Panc1 (cell line): ENCODE results near the gene CAPZA2.

Source experiments
- POLR2AphosphoS5 ChIP-seq: IDR thresholded peaks from 2 replicates; pipeline ENCODE4 v1.6.1; 2012; ENCODE audit warnings: mild to moderate bottlenecking, low read depth, low read length, moderate library complexity
- TCF7L2 ChIP-seq: IDR thresholded peaks from 2 replicates; pipeline ENCODE4 v1.6.1; 2011; ENCODE audit warnings: mild to moderate bottlenecking, low read depth, low read length, inconsistent platforms
- TF ChIP-seq, protein P1 (sequence below): fragments of 450-650 bp; IDR thresholded peaks from 2 replicates; pipeline ENCODE4 v1.5.1; 2017; ENCODE audit warnings: mild to moderate bottlenecking
- TF ChIP-seq, protein P2 (sequence below), 2 experiments: IDR thresholded peaks; 2 replicates each; pipeline ENCODE4 v1.6.1; 2011 to 2012; ENCODE audit warnings: low read depth in 2 of 2, control low read depth in 1 of 2, low read length in 1 of 2, mild to moderate bottlenecking in 1 of 2, moderate library complexity in 1 of 2; ENCODE audit not compliant: insufficient read depth in 1 of 2

DNA sequence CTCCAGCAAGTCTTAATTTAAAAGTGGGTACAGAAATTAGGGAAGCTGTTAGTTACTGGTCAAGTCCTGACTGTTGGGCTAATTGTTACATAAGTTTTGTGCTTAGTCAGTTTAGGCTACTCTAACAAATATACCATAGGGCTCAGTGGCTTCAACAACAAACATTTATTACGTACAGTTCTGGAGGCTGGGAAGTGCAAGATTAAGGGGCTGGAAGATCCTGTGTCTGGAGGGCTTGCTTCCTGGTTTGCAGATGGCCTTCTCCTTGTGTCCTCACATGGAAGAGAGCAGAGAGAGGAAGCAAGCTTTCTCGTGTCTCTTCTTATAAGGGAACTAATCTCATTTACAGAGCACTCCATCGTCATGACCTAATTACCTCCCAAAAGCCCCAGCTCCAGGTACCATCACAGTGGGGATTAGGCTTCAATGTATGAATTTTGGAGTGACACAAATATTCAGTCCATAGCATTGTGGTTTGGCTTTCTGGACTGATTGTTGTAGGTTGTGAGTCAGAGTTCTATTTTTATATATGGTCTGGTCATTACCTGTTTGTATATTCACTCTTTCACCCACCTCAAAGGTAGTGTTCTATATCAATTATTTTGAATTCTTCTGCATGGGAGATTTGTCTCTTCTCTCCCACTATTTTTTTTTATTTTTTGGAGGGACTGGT, 108.0 kb downstream of the CAPZA2 start:
- TF ChIP-seq, protein P1, sequence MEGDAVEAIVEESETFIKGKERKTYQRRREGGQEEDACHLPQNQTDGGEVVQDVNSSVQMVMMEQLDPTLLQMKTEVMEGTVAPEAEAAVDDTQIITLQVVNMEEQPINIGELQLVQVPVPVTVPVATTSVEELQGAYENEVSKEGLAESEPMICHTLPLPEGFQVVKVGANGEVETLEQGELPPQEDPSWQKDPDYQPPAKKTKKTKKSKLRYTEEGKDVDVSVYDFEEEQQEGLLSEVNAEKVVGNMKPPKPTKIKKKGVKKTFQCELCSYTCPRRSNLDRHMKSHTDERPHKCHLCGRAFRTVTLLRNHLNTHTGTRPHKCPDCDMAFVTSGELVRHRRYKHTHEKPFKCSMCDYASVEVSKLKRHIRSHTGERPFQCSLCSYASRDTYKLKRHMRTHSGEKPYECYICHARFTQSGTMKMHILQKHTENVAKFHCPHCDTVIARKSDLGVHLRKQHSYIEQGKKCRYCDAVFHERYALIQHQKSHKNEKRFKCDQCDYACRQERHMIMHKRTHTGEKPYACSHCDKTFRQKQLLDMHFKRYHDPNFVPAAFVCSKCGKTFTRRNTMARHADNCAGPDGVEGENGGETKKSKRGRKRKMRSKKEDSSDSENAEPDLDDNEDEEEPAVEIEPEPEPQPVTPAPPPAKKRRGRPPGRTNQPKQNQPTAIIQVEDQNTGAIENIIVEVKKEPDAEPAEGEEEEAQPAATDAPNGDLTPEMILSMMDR: no peak
- TF ChIP-seq POLR2AphosphoS5 (no peak), TCF7L2 (no peak)
- TF ChIP-seq, protein P2, sequence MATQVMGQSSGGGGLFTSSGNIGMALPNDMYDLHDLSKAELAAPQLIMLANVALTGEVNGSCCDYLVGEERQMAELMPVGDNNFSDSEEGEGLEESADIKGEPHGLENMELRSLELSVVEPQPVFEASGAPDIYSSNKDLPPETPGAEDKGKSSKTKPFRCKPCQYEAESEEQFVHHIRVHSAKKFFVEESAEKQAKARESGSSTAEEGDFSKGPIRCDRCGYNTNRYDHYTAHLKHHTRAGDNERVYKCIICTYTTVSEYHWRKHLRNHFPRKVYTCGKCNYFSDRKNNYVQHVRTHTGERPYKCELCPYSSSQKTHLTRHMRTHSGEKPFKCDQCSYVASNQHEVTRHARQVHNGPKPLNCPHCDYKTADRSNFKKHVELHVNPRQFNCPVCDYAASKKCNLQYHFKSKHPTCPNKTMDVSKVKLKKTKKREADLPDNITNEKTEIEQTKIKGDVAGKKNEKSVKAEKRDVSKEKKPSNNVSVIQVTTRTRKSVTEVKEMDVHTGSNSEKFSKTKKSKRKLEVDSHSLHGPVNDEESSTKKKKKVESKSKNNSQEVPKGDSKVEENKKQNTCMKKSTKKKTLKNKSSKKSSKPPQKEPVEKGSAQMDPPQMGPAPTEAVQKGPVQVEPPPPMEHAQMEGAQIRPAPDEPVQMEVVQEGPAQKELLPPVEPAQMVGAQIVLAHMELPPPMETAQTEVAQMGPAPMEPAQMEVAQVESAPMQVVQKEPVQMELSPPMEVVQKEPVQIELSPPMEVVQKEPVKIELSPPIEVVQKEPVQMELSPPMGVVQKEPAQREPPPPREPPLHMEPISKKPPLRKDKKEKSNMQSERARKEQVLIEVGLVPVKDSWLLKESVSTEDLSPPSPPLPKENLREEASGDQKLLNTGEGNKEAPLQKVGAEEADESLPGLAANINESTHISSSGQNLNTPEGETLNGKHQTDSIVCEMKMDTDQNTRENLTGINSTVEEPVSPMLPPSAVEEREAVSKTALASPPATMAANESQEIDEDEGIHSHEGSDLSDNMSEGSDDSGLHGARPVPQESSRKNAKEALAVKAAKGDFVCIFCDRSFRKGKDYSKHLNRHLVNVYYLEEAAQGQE (IDR thresholded peaks at IDR 0.05; ENCODE audit: insufficient read depth in 1 of 2, low read depth in 2 of 2, low read length in 1 of 2): no peak
